Activated naive CD8-positive, alpha-beta T cell treated with anti-CD3 and anti-CD28 coated beads, Interleukin-2, amount 10 ng/mL, durations not matched to agents 7 days and 5 days (primary cell): Measurements from ENCODE around the gene SGTA. TPM values are rescaled to one million over a fixed set of nuclear protein-coding genes. Genes with fewer than 3 reads are reported as not detected.

Experiments
- ATAC-seq: fragments of 150-1000 bp; cut with Tn5 transposase; one replicate; pipeline ENCODE4 v1.10.0; 2021; ENCODE audit warnings: low read depth, moderate library complexity
- POLR2A ChIA-PET: fragments of 350-600 bp; sonication (Branson Sonifier 250); formaldehyde crosslinking; loops from one replicate; lab custom pipeline; 2021; ENCODE audit warnings: antibody characterized with exemption; lab: Charles Lee
- DNase-seq: peaks from one replicate; pipeline ENCODE4 v3.0.0; 2021
- H3K27ac Mint-ChIP-seq: one replicate; pipeline ENCODE4 v1.8.0; 2022; ENCODE audit warnings: mild to moderate bottlenecking, mixed read lengths
- H3K27me3 Mint-ChIP-seq: one replicate; pipeline ENCODE4 v1.8.0; 2022; ENCODE audit warnings: mild to moderate bottlenecking, moderate library complexity, mixed read lengths
- H3K36me3 Mint-ChIP-seq: one replicate; pipeline ENCODE4 v1.8.0; 2021; ENCODE audit warnings: mild to moderate bottlenecking, mixed read lengths
- H3K4me1 Mint-ChIP-seq: one replicate; pipeline ENCODE4 v1.8.0; 2021; ENCODE audit warnings: mixed read lengths
- H3K4me3 Mint-ChIP-seq: one replicate; pipeline ENCODE4 v1.8.0; 2022; ENCODE audit warnings: mild to moderate bottlenecking, moderate library complexity, mixed read lengths
- H3K9me3 Mint-ChIP-seq: one replicate; pipeline ENCODE4 v1.8.0; 2021; ENCODE audit warnings: mixed read lengths
- total RNA-seq, 2 experiments: library from RNA; stranded (reverse); gene quantifications; one replicate each; pipeline ENCODE4 v1.2.3, GENCODE V29; 2021

Gene SGTA
- total RNA-seq, 2 experiments from 2014 or later: 39.6 to 42.6 TPM

- no peaks in the 10 kb centered on the region for H3K36me3 Mint-ChIP-seq
- no peaks in the 10 kb centered on the region for H3K9me3 Mint-ChIP-seq
- H3K4me3 Mint-ChIP-seq: no peak overlapping the region
- H3K27me3 Mint-ChIP-seq: no peaks in the 10 kb centered on the region
- DNase-seq (no peak), ATAC-seq (no peak)
- no peak overlapping the region for H3K27ac Mint-ChIP-seq
- POLR2A ChIA-PET: no interaction called here
- H3K4me1 Mint-ChIP-seq: no peaks in the 10 kb centered on the region
Observed at GRCh38 chr19:2814426-2814825, 31.4 kb upstream of the SGTA start.

GRCh38 chr19:2813235-2814160 is 30.4 kb upstream of the SGTA start:
- H3K9me3 Mint-ChIP-seq: no peaks in the 10 kb centered on the region
- no peaks in the 10 kb centered on the region for H3K27me3 Mint-ChIP-seq

GRCh38 chr19:2812414-2813234 is 29.6 kb upstream of the SGTA start:
- Mint-ChIP-seq H3K9me3 (no peaks in the 10 kb centered on the region), H3K4me1 (no peaks in the 10 kb centered on the region), H3K4me3 (no peak overlapping the region), H3K36me3 (no peaks in the 10 kb centered on the region), H3K27ac (no peak overlapping the region), H3K27me3 (no peaks in the 10 kb centered on the region)
- POLR2A ChIA-PET: no interaction called here
- no peak for DNase-seq
- no peak for ATAC-seq

More at GRCh38 chr19:2813235-2814160, 30.4 kb upstream of the SGTA start:
- Mint-ChIP-seq H3K4me1 (no peaks in the 10 kb centered on the region), H3K36me3 (no peaks in the 10 kb centered on the region), H3K27ac (no peak overlapping the region), H3K4me3 (no peak overlapping the region)
- ATAC-seq (no peak), DNase-seq (no peak)
- POLR2A ChIA-PET: no interaction called here

- Mint-ChIP-seq H3K9me3 (no peaks in the 10 kb centered on the region), H3K4me3 (no peak overlapping the region), H3K27ac (no peak overlapping the region), H3K4me1 (no peaks in the 10 kb centered on the region), H3K27me3 (no peaks in the 10 kb centered on the region), H3K36me3 (no peaks in the 10 kb centered on the region)
- DNase-seq (no peak), ATAC-seq (no peak)
- POLR2A ChIA-PET: interaction anchor here (1.8 kb wide), 1 partner anchor 27 kb away, joined by 4 read pairs; the partner anchor contains the start of gene THOP1
Observed at GRCh38 chr19:2811735-2812413, 28.8 kb upstream of the SGTA start.

DNA sequence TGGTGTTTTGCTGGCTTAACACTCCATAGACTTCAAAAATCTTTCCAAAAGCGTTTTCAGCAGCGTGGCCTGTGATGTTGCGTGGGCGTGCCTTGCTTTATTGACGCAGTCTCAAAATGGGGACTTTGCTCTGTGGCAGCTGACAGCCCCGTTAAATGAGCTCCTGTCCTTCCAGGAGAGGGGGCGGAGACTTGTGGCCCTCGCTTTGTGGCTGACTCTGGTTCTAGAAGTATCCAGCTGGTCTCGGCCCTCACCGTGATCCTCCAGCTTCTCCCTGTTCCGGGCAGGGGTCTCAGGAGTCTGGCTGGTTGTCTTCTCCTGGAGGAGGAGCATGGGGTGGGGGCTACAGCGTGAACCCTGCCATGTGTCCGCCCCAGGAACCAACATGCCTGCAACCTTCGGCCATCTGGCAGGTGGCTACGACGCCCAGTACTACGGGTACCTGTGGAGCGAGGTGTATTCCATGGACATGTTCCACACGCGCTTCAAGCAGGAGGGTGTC is 28.2 kb upstream of the SGTA start:
- Mint-ChIP-seq H3K36me3 (no peaks in the 10 kb centered on the region), H3K4me1 (no peaks in the 10 kb centered on the region), H3K4me3 (no peak overlapping the region), H3K27me3 (no peaks in the 10 kb centered on the region), H3K9me3 (no peaks in the 10 kb centered on the region), H3K27ac (no peak overlapping the region)
- DNase-seq: no peak
- POLR2A ChIA-PET: interaction anchor here (1.8 kb wide), 1 partner anchor 26 kb away, joined by 4 read pairs; the partner anchor contains the start of gene THOP1
- ATAC-seq: no peak

DNA sequence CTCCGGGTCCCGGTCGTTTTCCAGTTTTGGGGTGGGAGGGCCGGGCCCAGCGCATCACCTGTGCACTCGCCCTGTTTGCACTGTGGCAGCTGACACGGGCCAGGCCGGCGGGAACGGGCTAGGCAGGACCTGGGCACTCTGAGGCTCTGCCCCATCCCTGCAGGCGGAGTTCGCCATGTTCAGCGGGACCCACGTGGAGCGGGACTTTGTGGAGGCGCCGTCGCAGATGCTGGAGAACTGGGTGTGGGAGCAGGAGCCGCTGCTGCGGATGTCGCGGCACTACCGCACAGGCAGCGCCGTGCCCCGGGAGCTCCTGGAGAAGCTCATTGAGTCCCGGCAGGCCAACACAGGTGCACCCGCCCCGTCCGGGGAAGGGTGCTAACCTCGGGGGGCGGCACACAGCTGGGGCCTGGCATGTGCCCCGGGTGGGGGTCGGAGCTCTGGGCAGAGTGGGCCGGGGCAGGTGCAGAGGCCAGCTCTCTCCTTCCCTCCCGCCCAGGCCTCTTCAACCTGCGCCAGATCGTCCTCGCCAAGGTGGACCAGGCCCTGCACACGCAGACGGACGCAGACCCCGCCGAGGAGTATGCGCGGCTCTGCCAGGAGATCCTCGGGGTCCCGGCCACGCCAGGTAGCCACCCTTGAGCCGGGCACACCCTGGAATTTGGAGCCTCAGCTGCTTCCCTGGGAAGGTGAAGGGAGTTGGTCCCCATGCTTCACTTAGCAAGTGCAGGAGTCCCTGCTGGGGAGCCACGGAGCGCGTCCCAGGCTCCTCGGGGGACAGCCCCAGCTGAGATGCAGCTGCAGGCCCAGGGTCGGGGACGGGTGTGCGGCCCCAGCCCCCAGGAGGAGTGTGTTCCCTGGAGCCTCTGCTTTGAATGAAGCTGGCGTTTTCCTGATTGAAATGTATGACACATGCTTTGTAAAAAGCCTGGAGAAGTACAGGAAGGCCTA is 27.3 kb upstream of the SGTA start:
- ATAC-seq (no peak), DNase-seq (no peak)
- no peak overlapping the region for H3K27ac Mint-ChIP-seq
- POLR2A ChIA-PET: interaction anchor here (1.8 kb wide), 1 partner anchor 25 kb away, joined by 4 read pairs; the partner anchor contains the start of gene THOP1
- H3K4me3 Mint-ChIP-seq: no peak overlapping the region
- no peaks in the 10 kb centered on the region for H3K4me1 Mint-ChIP-seq
- peaks cover 2% of the 10 kb centered on the region for H3K36me3 Mint-ChIP-seq
- H3K27me3 Mint-ChIP-seq: no peaks in the 10 kb centered on the region
- no peaks in the 10 kb centered on the region for H3K9me3 Mint-ChIP-seq

DNA sequence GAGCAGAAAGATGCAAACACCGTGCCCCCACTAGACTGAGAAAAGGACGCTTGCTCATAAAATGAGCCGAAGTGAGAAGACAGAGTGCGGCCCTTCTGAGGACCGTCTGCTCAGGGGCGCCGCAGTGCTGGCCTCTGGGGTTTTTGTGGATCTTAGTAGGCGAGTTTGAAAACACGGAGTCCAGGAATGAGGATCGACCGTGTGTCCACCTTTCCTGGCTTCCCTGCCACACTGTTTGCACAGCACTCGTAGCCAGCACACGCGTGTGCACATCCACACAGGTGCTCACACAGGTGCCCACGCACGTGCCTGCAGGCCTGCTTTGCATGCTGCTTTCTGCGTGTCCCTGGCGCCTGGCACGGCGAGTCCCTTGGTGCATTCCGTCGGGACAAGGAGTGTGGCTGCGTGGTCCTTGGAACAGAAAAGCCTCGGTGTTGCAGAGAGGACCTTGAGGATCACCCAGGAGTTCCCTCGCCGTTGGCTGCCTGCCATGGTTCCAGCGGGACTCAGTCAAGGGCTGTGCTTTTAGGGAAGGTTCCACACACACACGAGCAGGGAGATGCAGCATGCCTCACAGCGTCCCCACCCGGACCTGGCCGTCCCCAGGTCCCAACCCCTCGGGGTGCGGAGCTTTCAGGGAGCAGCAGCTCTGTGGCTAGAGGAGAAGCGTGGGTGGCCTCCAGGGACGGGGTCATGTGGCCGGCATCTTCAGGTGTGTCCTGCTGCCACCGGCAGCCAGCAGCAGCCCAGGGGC is 26.5 kb upstream of the SGTA start:
- no peak for DNase-seq
- POLR2A ChIA-PET: interaction anchor here (1.8 kb wide), 1 partner anchor 24 kb away, joined by 4 read pairs; the partner anchor contains the start of gene THOP1
- H3K4me1 Mint-ChIP-seq: no peaks in the 10 kb centered on the region
- no peaks in the 10 kb centered on the region for H3K27me3 Mint-ChIP-seq
- no peak overlapping the region for H3K27ac Mint-ChIP-seq
- H3K4me3 Mint-ChIP-seq: no peak overlapping the region
- H3K36me3 Mint-ChIP-seq: peaks cover 3% of the 10 kb centered on the region
- no peak for ATAC-seq
- H3K9me3 Mint-ChIP-seq: no peaks in the 10 kb centered on the region

GRCh38 chr19:2808129-2808941 is 25.3 kb upstream of the SGTA start:
- Mint-ChIP-seq H3K9me3 (no peaks in the 10 kb centered on the region), H3K36me3 (peaks cover 3% of the 10 kb centered on the region), H3K4me3 (no peak overlapping the region), H3K27ac (no peak overlapping the region), H3K27me3 (no peaks in the 10 kb centered on the region), H3K4me1 (no peaks in the 10 kb centered on the region)
- POLR2A ChIA-PET: no interaction called here
- no peak for DNase-seq
- ATAC-seq: no peak

DNA sequence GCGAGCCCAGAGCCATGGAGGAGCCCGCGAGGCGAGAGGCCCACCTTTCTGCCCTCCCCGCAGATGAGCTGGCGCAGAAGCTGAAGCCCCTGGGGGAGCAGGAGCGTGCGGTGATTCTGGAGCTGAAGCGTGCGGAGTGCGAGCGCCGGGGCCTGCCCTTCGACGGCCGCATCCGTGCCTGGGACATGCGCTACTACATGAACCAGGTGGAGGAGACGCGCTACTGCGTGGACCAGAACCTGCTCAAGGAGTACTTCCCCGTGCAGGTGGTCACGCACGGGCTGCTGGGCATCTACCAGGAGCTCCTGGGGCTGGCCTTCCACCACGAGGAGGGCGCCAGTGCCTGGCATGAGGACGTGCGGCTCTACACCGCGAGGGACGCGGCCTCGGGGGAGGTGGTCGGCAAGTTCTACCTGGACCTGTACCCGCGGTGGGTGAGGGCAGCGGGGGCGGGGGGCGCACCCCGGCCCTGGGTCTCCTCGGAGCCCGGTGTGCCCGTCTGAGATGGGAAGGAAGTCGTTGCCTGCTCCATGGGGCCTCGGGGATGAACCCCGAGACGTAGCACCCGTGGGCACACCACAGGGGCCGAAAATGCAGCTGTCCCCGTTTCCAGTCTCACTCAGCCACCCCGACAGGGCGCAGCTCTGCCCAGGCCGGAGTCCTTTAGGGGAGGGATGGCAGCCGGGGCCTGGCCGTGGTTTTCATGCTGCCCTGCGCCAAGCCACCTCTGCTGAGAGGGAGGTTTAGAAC is 24.5 kb upstream of the SGTA start:
- DNase-seq (no peak), ATAC-seq (no peak)
- Mint-ChIP-seq H3K4me1 (peaks cover under 1% of the 10 kb centered on the region), H3K27ac (no peak overlapping the region), H3K36me3 (peaks cover 6% of the 10 kb centered on the region), H3K4me3 (no peak overlapping the region), H3K9me3 (no peaks in the 10 kb centered on the region), H3K27me3 (no peaks in the 10 kb centered on the region)
- POLR2A ChIA-PET: no interaction called here

DNA sequence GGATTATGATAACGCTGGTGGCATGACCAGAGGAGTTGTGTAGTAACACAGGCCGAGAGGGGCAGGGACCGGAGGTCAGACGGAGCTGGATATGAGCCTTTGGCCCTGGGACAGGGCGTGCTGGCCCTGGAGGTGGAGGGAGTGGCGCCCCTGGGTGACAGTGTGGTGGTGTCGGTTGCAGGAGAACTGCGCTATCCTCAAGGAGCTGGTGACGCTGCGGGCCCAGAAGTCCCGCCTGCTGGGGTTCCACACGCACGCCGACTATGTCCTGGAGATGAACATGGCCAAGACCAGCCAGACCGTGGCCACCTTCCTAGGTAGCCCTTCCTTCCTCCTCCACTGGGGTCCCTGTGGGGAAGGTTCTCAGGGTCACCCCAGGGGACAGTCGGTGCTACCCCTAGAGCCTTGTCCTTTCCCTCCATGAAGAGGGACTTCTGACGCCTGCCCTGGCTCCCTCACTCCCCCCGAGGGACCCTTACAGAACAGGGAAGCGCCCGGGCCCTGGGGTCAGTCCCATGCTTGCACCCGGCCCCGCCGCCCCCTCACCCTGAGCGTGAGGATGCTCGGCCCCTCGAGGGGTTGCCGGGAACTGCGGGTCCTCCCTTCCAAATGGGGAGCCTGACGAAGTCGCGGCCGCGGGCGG is 23.8 kb upstream of the SGTA start:
- Mint-ChIP-seq H3K4me3 (no peak overlapping the region), H3K36me3 (peaks cover 8% of the 10 kb centered on the region), H3K4me1 (peaks cover 2% of the 10 kb centered on the region), H3K27me3 (no peaks in the 10 kb centered on the region), H3K27ac (no peak overlapping the region), H3K9me3 (no peaks in the 10 kb centered on the region)
- POLR2A ChIA-PET: no interaction called here
- DNase-seq: no peak
- ATAC-seq: no peak
